Measurements from ENCODE around the gene ACADSB.

ACADSB gene

GRCh38 chr10:123008355-123009104, at the start of gene ACADSB, which contains the start of gene IKZF5:
ACADSB (plus strand) TSS chr10:123009006; CDS start chr10:123009030, 24 bp downstream.
IKZF5 (minus strand) TSS chr10:123008795; CDS start chr10:122998625, 10,170 bp downstream.
- DNase-seq (ENCODE audit: low spot score): peak; percentile 97

GRCh38 chr10:122962405-122962804, 46.4 kb upstream of the ACADSB start:
- no peak for DNase-seq (ENCODE audit: low spot score)

- no peak for DNase-seq (ENCODE audit: low spot score)
These were observed 41.9 kb upstream of the ACADSB start for GRCh38 chr10:122966879-122967278.

GRCh38 chr10:122968698-122969097, 40.1 kb upstream of the ACADSB start:
- DNase-seq (ENCODE audit: low spot score): no peak

GRCh38 chr10:122974023-122974422, 34.8 kb upstream of the ACADSB start:
- DNase-seq (ENCODE audit: low spot score): no peak

GRCh38 chr10:122974543-122975064, 34.2 kb upstream of the ACADSB start:
- no peak for DNase-seq (ENCODE audit: low spot score)

GRCh38 chr10:122980209-122981065, 28.4 kb upstream of the ACADSB start, which contains the start of gene PSTK:
PSTK (plus strand) TSS chr10:122980401; CDS start chr10:122980480, 79 bp downstream.
- peak; percentile 92 for DNase-seq (ENCODE audit: low spot score)

GRCh38 chr10:122981066-122981464, 27.7 kb upstream of the ACADSB start:
- no peak for DNase-seq (ENCODE audit: low spot score)

GRCh38 chr10:122983898-122984297, 24.9 kb upstream of the ACADSB start:
- DNase-seq (ENCODE audit: low spot score): no peak

GRCh38 chr10:122984708-122985107, 24.1 kb upstream of the ACADSB start:
- DNase-seq (ENCODE audit: low spot score): no peak

- no peak for DNase-seq (ENCODE audit: low spot score)
These were observed 22.5 kb upstream of the ACADSB start for GRCh38 chr10:122986335-122986734.

GRCh38 chr10:122988501-122988900, 20.3 kb upstream of the ACADSB start:
- no peak for DNase-seq (ENCODE audit: low spot score)

GRCh38 chr10:122990278-122990677, 18.5 kb upstream of the ACADSB start:
- DNase-seq (ENCODE audit: low spot score): no peak

- DNase-seq (ENCODE audit: low spot score): no peak
These were observed 16.7 kb upstream of the ACADSB start for GRCh38 chr10:122992031-122992585.

GRCh38 chr10:122993797-122994336, 14.9 kb upstream of the ACADSB start:
- no peak for DNase-seq (ENCODE audit: low spot score)

- no peak for DNase-seq (ENCODE audit: low spot score)
These were observed 12.9 kb upstream of the ACADSB start for GRCh38 chr10:122995936-122996335.

GRCh38 chr10:122997864-122998263, 10.9 kb upstream of the ACADSB start:
- DNase-seq (ENCODE audit: low spot score): no peak

- DNase-seq (ENCODE audit: low spot score): no peak
These were observed 10.4 kb upstream of the ACADSB start for GRCh38 chr10:122998360-122998917.

GRCh38 chr10:122998934-122999333, 9.9 kb upstream of the ACADSB start:
- DNase-seq (ENCODE audit: low spot score): no peak

- DNase-seq (ENCODE audit: low spot score): no peak
These were observed 9.5 kb upstream of the ACADSB start for GRCh38 chr10:122999347-122999746.

GRCh38 chr10:123000155-123000554, 8.7 kb upstream of the ACADSB start:
- no peak for DNase-seq (ENCODE audit: low spot score)

- no peak for DNase-seq (ENCODE audit: low spot score)
These were observed 7.4 kb upstream of the ACADSB start for GRCh38 chr10:123001370-123001769.
